SK-N-DZ (cell line): Measurements from ENCODE around the gene CSMD2.

Experiments
- DNase-seq: peaks from one replicate; pipeline ENCODE4 v3.0.0-alpha.2; 2015; ENCODE audit warnings: low spot score

The CSMD2 gene

DNA sequence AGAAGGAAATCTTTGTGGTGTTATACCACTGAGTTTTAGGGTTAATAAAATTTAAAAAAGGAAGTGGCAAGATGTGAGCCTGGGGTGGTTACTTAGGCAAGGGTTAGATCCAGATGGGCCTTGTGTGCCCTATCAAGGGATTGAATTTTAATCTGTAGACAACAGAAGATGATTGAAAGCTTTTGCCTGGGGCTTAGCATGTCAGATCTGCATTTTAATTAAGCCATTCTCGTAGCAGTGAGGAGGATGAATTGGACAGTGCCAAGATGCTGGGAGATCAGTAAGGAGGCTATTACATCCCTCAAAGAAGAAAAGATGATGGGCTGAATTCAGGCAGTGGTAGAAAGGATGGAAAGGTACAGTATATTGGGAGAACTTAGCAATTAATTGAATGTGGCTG is 258.9 kb downstream of the CSMD2 start:
- DNase-seq = no peak

DNA sequence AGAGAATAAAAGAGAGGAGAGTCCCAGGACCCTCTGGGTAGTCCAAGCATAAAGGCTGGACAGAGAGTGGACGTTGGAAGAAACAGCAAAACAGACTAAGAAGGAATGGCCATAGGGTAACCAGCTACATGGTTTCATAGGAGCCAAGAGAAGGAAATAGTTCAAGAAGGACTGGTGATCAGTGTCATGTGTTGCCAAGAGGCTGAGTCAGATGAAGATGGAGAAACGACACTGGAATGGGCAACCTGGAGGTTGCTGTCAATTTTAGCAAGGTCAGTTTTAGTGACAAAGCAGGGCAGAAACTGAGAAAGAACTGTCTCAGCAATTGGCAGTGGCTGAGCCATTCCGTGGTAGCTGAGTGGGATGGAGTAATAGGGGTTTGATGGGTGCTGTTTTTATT is 259.8 kb downstream of the CSMD2 start:
- no peak for DNase-seq

DNA sequence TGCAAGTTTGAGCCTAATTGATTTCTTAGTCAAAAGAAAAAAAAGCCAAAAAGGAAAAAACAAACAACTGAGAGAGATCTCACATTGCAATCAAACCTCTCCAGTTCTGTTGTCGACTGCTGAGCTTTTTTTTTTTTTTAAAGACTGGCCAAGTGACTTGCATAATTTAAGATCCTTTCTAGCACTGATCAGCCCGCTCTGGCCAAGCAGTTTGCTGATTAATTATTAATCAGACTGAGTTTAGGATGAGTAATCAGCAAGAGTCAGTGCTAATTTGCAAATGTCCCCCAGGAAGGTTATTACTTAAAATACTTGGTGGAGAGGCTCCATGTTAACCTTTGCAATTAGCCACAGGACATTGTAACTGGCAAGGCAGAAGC is 261.8 kb downstream of the CSMD2 start:
- DNase-seq = no peak

DNA sequence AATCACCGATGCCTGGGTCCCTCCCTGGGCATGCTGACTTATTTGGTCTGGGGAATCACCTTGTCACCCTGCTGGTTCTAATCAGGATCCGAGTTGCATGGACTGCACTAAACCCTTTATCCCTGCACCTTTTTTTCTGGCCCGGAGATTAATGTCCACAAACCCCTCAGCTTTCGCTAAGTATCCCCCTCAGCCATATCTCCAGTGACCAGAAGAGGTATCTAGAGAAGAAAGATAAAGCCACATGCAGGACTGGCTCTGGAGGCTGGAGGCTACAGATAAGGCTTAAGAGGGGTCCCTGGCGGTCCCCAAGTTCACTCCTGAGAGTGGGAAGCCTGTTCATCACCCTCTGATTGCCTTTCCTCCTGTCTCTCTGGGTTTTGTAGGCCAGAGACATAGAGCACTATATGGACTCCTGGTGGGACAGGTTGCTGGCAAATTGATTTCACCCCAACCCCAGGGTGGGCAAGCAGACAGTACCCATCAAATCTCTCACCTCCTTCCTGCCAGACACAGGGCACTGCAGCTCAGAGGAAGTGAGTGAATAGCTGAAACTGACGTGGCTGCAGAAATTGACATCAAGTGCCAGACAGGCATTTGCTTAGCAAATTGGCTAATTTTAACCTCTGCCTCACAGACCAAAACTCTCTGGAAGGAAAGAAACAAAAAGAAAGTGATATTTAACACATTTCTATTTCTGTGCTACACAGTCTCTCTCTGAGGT is 262.4 kb downstream of the CSMD2 start:
- no peak for DNase-seq

DNA sequence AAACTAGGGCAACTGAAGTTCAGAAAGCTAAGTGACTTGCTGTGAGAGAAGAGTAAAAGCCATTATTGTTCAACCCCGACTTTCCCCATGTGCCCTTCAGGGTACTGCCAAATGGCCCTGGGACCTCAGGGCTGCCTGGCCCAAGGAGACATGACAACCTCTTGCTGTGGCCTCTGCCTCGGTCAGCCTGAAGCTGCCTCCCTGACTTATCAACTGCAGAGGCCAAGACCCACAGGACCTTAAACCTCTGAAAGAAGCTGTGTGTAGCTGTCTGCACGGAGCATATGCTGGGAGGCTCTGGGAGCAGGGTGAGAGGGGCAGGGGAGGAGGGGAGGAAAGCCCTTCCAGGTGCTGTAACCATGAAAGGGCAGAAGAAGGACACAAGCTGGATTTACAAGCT is 265.3 kb downstream of the CSMD2 start:
- no peak for DNase-seq

DNA sequence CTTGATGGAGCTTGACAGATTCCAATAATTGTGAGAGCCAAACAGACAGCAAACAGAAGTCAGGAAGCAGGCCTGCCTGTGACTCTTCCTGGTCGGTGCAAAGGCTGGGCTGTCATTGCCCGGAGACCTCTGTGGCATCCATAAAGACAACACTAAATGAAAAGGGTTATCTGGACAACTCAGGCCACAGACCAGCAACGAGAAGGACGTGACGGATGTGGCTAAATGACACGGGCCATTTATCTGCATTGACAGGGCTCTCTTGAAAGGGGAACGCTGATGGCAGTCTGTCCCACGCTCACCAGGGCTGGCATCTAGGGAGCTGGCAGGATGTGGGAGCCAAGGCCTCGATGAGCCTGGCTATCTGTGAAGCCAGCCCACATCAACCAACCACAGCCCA is 266.1 kb downstream of the CSMD2 start:
- DNase-seq = no peak

DNA sequence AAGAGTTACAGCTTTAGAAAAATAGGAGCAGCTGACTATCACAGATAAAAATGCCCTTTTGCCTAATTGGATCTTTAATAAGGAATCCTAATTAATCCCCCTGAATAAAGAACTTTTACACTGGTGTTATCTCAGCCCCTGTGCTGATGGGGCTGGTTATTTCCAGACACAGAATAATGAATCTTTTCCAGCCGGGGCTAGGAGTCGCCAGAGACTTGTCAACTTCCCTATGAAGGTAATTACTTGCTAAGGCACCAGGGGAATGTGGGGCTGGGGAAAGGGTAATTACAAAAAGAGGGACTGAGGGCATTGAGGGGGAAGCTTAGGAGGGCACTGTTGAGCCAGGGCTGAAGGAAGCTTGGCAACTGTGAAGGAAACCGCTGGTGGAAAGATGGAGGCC is 266.6 kb downstream of the CSMD2 start:
- DNase-seq = no peak

DNA sequence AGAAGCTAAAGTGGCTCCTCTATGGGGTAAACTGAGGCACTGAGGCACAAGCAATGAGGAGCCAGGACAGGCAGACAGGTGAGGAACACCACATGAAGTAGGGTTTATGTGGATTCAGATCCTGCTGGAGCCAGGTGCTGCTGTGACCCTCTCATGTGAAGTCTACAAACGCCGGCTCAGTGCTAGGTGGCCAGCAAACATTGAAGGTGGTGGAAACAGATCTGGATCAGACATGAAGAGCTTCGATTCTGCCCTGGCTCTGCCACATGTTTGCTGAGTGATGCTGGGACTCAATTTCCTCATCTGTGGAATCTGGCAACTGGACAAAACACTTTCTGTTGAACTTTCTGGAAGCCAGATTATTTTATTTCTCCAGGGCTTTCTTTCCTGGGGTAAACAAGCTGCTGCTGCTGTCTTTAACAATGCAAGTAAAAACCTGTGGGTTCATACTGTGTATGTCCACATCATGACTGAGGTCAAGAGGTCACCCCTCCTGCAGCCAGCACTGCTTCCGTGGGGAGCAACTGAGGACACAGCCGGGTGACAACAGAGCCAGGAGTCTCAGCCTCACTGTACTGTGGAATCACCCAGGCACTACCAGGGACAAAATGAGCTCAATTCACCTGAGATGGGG is 267.8 kb downstream of the CSMD2 start:
- DNase-seq = no peak

DNA sequence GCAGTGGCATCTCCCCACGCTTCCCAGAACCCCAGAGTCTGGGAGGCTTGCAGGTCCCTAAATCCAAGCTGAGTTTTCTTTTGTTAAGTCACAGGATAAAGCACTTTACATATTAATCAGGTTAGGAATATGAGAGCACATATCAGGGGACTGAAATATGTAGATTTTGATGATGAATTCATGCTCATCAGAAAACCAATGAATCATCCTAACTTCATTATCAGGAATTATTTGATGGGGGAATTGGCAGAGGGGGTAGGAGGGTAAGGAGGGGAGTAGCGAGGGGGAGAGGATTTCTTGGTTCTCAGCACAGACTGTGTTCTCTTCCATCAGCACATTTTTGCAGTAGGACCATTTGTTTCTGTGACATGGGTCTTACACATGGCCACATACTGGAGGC is 269.1 kb downstream of the CSMD2 start:
- no peak for DNase-seq

DNA sequence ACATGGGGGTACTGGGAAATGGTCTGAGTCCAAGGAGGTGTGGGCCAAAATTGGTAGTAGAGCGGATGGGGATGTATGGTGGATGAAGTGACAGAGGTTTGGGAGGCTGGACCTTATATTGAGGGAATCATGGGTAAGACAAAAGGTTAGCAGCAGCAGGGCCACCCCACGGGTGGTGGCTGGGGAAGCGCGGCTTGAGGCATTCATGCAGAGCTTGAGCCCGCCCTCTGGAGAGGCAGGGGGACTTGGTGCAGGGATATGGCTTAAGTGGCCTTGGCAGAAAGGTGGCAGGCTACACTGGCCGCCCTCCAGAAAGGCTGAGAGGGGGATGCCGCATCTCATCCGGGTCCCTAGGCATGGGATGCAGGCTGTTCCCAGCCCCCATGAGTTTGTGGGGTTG is 269.6 kb downstream of the CSMD2 start:
- no peak for DNase-seq

DNA sequence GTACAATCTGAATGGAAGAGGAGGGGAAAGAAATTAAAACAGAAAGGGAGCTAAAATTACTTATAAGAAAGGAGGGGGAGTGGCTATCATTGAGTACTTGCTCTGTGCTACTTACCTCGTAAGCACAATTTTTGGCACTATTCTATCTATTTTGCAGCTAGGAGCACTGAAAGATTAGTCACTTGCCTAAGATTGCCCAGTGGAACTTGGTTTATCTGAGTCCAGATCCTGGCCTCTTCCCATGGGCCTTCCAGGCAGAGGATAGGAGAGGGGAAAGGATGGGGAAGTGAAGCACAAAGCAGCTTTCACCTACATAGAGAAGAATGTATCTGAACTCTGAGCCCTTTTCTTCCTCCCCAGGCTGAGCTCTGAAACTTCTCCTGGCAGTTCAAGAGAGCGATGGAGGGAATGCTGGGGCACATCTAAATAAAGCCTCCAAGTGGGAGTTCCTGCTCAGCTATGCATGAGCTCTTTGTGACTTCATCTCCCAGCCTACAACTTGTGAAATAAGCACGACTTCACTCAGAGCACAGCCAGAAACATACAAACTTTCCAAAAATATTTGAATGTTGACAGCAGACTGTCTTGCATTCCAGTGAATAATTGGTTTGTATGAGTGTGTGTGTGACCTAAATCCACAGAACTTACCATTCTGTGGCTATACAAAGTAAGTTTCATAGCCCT is 271.7 kb downstream of the CSMD2 start:
- no peak for DNase-seq

DNA sequence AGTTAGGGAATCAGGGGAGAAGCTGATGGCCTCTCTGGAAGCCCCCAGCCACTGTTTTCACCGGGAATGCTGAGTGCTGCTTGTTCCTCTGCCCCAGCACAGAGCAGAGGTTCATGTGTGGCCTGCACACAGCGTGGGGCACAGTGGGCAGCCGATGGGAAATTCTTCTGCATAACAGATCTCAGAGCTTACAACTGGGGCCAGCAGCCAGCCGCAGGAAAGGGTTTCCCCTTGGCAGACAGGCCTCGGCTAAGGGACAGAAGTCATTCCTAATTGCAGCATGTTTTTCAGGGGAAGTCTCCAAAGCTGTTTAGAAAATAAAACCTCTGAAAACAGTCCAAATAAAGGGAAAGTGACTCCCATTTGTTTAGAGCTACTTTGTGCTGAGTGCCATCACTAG is 278.5 kb downstream of the CSMD2 start:
- DNase-seq = no peak

DNA sequence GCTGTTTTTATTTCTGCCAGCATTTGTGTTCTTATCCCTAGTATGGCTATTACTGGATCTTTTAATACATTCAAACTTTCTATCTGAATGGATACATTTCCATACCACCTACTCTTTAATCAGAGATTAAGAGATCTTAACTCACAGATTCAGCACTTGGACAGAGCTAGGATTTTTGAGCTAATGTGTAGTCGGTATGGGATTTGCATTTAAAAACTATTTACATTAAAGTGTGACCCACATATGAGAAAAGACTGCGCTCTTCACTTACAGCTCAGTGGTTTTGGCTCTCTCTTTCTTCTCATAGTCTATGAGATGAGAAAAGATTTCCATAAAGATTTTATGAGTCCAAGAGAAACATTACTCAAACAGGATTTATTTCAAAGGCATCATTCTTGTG is 284.7 kb downstream of the CSMD2 start:
- no peak for DNase-seq

DNA sequence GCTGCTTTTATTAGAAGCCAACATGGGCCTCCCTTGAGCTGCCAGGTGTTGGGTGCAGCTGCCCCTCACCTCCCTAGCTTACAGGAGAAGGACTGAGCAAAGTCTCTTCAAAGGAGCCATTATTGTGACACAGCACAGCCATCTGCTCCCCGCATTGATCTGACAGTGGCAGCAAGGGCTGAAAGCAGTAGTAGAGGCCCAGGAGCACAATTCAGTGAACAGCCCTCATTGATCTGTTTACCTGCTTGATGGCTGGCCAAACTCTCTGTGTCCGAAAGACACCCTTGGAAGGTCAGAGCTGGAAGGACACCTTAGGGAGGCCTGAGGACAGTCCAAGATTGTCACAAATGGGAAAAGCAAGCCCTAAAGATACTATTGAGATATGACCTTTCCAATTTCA is 286.6 kb downstream of the CSMD2 start:
- DNase-seq = no peak

DNA sequence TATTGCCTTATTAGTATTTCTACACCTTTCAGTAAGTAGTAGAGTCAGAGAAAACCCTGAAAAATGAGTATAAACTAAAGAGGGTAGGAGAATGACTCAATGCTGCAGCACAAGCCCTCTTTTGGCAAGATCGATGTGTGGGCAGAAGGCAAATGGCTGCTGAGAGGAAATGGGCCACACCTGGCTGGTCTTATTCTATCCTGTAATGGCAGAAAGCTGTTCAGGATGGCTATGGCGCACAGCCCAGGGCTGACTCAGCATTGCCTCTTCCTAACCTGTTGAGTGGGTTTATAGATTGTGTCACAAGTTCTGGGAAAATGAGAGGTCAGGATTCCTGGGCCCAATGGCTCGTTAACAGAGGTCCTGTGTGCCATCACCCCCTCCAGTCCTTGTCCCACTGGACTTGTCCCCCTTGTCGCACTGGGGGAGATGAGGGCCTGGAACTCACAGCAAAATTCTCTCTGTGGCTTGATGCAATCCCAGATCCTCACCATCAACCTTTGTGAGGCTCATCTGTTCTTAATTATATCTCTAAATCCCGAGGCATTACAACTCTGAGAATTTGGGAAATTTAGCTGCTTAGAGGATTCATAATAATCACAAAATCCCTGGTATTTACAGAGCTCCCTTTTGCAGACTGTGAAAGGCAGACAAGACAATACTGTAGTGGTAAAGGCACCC is 287.9 kb downstream of the CSMD2 start:
- DNase-seq = no peak

DNA sequence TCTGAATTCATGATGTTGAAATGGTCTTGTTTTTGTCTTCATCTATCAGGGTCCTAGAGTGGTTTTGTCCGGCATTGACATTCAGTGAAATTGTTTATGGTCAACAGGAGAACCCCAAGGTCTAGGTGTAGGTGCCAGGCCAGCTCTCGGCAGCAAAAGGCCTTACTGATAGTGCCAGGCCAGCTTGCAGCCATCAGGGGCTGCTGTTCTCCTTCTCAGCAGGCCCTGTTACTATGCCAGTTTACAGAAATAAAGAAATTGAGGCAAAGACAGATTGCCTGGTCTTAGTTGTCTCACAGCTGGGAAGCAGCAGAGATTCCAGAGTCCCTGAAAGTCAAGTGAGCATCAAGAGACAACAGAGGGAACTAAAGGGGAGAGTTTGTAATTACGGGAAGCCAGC is 289.2 kb downstream of the CSMD2 start:
- DNase-seq = no peak

DNA sequence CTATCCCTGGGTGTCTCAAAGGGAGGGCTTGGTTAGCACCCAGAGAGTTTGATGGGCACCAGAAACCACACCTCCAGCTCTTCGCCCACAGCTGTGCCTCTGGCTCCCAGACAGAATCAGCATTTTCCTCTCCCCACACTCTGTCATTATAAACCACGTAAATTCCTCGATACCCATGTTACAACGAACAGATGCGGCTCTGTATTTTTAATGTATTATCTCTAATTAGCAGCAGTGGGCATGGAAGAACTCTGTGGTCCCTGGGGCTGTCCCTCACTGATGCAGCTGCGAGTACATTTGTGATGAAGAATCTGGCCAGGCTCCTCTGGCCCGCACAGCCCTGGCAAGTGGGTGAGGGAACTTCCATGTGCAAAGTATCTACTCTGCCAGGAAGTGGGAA is 290.4 kb downstream of the CSMD2 start:
- no peak for DNase-seq

DNA sequence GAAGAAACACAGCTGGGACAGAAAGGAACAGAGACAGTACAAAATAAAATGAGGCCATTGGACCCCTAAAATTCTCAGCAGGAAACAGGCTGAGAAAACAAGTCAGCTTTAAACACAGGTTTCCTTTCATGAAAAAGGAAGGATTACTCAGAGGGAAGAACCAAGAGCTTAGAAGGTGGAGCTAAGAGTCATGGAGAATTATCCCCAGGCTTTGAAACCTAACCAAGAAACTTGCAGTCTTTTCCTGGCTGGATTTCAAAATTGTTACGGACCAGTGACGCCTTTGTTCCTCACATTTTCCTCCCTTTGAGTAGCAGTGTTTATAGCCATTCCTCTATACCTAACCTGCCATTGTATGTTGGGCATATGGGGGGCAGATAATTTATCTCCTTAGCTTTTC is 292.3 kb downstream of the CSMD2 start:
- no peak for DNase-seq

DNA sequence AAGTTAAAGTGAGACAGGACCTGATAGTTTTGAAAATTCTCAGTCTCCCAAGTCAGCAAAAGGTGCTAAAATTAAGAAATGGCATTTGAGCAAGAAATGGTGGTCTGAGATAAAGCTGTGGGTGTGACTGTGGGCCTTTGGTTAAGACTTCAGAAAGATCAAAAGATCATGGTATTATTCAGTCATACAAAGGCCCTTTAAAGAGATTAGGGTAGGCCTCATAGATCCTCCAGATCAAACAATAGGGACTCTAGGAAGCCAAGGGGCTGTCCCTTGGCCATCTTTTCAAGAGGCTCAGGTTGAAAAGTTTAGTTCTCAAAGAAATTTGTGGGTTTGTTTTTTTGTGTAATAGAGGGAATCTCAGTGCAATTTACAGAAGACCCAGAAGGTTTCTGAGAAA is 292.8 kb downstream of the CSMD2 start:
- no peak for DNase-seq

DNA sequence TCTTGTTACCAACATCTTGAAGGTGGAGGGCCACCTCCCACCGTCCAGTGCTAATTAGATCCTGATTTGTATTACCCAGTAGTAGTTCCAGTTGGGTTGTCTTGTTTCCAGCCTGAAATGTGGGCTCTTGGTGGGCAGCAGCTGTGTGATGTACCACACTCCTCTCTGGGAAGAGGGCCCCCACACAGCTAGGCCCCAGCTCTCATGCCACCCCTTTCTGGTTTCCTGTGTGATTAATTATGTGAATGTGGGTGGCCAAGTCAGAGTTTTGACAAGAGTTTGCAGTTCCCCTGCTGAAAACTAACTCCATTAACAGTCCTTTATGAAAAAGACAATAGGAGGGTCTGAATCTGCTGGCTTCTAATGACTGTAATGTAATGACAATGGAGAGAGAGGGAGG is 297.3 kb downstream of the CSMD2 start:
- DNase-seq = no peak

DNA sequence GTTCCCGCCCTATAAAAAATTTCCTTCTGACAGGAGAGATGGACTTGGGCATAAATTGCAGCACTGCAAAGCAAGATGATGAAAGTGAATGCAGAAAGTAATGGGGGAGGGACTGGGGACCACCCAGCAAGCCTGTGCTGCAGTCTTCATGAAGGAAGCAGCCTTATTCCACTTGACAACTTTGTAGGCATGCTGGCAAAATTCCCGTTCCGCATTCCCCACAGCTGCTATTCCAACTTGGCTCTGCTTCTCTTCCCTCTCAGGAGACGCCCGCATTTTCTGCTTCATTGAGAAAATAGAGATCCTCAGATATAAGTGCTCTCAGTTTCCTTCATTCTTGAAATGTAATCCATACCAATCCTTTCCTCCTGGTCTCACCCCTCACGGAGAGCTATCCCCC is 298.7 kb downstream of the CSMD2 start:
- DNase-seq = no peak
